Aorta (tissue), 5 donors: Measurements from ENCODE around the gene MINDY4. TPM values are rescaled to one million over a fixed set of nuclear protein-coding genes. Genes with fewer than 3 reads are reported as not detected.

Experiments used
- ATAC-seq: fragments of 200-7000 bp; cut with Tn5 transposase; one replicate; pipeline ENCODE4 v1.9.1; 2022; ENCODE audit warnings: moderate library complexity; ENCODE audit not compliant: low FRiP score
- DNase-seq, 2 donors: peaks; one replicate each; pipeline ENCODE4 v3.0.0-alpha.2; 2020
- H3K27ac ChIP-seq, 2 donors: one replicate each; pipeline ENCODE4 v1.5.1; 2013; ENCODE audit warnings: low read length in 2 of 2, mild to moderate bottlenecking in 2 of 2, moderate library complexity in 2 of 2, control low read depth in 1 of 2, inconsistent platforms in 1 of 2, low read depth in 1 of 2
- H3K27me3 ChIP-seq, 2 donors: one replicate each; pipeline ENCODE4 v1.6.1; 2013; ENCODE audit warnings: control low read depth in 1 of 2, low read length in 1 of 2, mild to moderate bottlenecking in 1 of 2, moderate library complexity in 1 of 2; ENCODE audit not compliant: insufficient read depth in 2 of 2, control insufficient read depth in 1 of 2
- H3K36me3 ChIP-seq, 2 donors: one replicate each; pipeline ENCODE4 v1.6.1; 2013; ENCODE audit warnings: control low read depth in 1 of 2, low read length in 1 of 2, mild to moderate bottlenecking in 1 of 2; ENCODE audit not compliant: insufficient read depth in 2 of 2, control insufficient read depth in 1 of 2
- H3K4me1 ChIP-seq, 2 donors: one replicate each; pipeline ENCODE4 v1.6.1; 2013; ENCODE audit warnings: low read length in 2 of 2, control low read depth in 1 of 2, mild to moderate bottlenecking in 1 of 2, moderate library complexity in 1 of 2; ENCODE audit not compliant: insufficient read depth in 2 of 2, control insufficient read depth in 1 of 2
- H3K4me3 ChIP-seq, 2 donors: one replicate each; pipeline ENCODE4 v1.5.1; 2013; ENCODE audit warnings: low read length in 2 of 2, control low read depth in 1 of 2, mild to moderate bottlenecking in 1 of 2
- H3K9me3 ChIP-seq: one replicate; pipeline ENCODE4 v1.6.1; 2013; ENCODE audit warnings: mild to moderate bottlenecking, low read length; ENCODE audit not compliant: control insufficient read depth
- WGBS, 2 donors: extraction: QIAGEN DNeasy Blood & Tissue Kit; methylation state at CpG; one replicate each; pipeline ENCODE4 v1.1.7; 2013; 5-methylcytosine and 5-hydroxymethylcytosine counted together
- intact Hi-C, 2 donors: fragments of 100-400 bp; cut with DNase I; formaldehyde crosslinking; loops; one replicate each; pipeline versions ENCODE4 v1.14.2 to v1.15.0; 2022
- polyA plus RNA-seq, 2 donors: library from polyadenylated mRNA; stranded (reverse); fragments of 200-250 nt; gene quantifications; one replicate each; pipeline ENCODE4 v1.2.3, GENCODE V29; 2013
- total RNA-seq, 2 donors: library from RNA; stranded (reverse); fragmentation: NEBNext Ultra II Directional; extraction: Animal tissue kit (Norgen Biotek cat#: 25700); gene quantifications; one replicate each; pipeline ENCODE4 v1.2.1, GENCODE V29; 2021
- donor health status: healthy with polysubstance abuse.
- donor health status: Bipolar disorder and iron deficiency.
- donor health status: DM: no; HTN: no; CAD: no.
- donor health status: DM: no; HTN: no; CAD: no.
- donor health status: DM: yes; HTN: yes; CAD: no.

Gene MINDY4
- total and polyA plus RNA-seq, 4 donors: 3.1 to 26.1 (median 21.2) TPM

GRCh38 chr7:30912021-30912730, 141.0 kb downstream of the MINDY4 start:
- H3K9me3 ChIP-seq: no peaks in the 10 kb centered on the region
- ATAC-seq (peak; percentile 1), DNase-seq (peak in 1 of 2 donors; percentile 62)
- no peaks in the 10 kb centered on the region for H3K27me3 ChIP-seq
- H3K36me3 ChIP-seq: no peaks in the 10 kb centered on the region
- H3K27ac ChIP-seq: peak overlapping the region; percentile 14 to 94
- intact Hi-C loops: loop anchor here (5.0 to 10.0 kb wide), 4 partner anchors 60 to 1583 kb away; partner anchors contain the start of genes AVL9 (in 1 of the 2) and LSM5 (in 1 of the 2)
- H3K4me3 ChIP-seq: peak overlapping the region; percentile 67 to 88
- 2 to 7% methylated on average over 26 of the region's 26 CpGs for WGBS, 2 donors
- H3K4me1 ChIP-seq: no peaks in the 10 kb centered on the region

DNA sequence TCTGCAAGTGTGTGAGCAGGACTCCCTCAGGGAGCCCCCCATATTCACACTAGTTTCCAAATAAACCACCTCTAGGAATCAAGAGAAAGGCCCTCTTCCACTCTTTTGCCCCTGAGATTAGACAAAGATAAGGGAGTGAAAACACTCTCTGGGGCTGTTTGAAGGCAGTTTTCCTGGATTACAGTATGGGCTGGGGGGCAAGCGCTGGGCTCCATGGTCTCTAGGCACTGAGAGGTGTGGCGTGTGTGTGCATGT, 141.4 kb downstream of the MINDY4 start:
- Histone ChIP-seq H3K36me3 (no peaks in the 10 kb centered on the region), H3K27ac (peak overlapping the region in 1 of 2 donors; percentile 94), H3K4me3 (peak overlapping the region; percentile 67 to 88), H3K4me1 (no peaks in the 10 kb centered on the region), H3K27me3 (no peaks in the 10 kb centered on the region), H3K9me3 (no peaks in the 10 kb centered on the region)
- WGBS, 2 donors: 0 to 6% methylated on average over 2 of the region's 2 CpGs
- ATAC-seq (no peak), DNase-seq (no peak)
- intact Hi-C loops: loop anchor here (5.0 to 10.0 kb wide), 4 partner anchors 60 to 1582 kb away; partner anchors contain the start of genes AVL9 (in 1 of the 2) and LSM5 (in 1 of the 2)

DNA sequence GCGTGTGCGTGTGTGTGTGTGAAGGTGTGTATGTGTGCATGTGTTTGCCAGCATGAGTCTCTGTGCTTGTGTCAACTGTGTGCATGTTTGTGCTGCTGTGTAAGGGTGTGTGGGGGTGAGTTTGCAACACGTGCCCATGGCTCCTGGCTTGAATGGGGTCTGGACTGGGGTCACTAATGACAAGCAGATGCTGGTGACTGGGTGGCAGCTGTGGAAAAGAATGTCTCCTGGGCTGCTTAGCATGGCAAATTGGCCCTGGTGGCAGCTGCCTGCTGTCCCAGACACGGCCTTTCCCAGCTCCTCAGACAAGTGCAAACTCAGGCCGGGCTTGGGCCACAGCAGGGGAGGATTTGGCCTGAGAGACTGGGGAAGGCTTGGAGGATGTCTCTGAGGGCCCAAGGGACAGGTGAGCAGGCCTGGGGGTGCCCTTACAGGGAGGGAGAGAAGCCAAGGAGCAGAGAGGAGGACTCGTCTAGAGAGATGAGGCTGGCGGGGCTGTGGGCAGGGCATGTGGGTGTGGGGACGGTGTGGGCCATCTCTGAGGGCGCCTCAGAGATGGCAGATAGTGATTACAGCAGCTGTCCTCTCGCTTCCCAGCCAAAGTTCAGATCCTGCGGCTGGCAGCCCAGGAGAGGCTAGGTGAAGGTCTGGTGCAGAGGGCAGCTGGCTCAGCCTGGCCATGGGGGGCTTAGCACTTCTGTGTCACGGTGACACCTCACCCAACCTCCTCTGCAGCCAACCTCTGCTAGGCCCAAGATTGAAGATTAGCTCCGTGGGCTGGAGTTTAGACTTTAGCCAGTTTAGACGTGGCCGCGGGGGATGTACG, 142.0 kb downstream of the MINDY4 start:
- WGBS, 2 donors: 5 to 6% methylated on average over 17 of the region's 17 CpGs
- H3K27me3 ChIP-seq: no peaks in the 10 kb centered on the region
- H3K9me3 ChIP-seq: no peaks in the 10 kb centered on the region
- H3K36me3 ChIP-seq: no peaks in the 10 kb centered on the region
- peak overlapping the region; percentile 79 to 94 for H3K27ac ChIP-seq
- ATAC-seq: no peak
- peak overlapping the region; percentile 67 to 88 for H3K4me3 ChIP-seq
- H3K4me1 ChIP-seq: no peaks in the 10 kb centered on the region
- peak in 1 of 2 donors; percentile 40 for DNase-seq
- intact Hi-C loops: loop anchor here (5.0 to 10.0 kb wide), 4 partner anchors 61 to 1582 kb away; partner anchors contain the start of genes AVL9 (in 1 of the 2) and LSM5 (in 1 of the 2)

GRCh38 chr7:30913821-30914515, 142.8 kb downstream of the MINDY4 start:
- 1 to 8% methylated on average over 16 of the region's 16 CpGs for WGBS, 2 donors
- Histone ChIP-seq H3K27me3 (no peaks in the 10 kb centered on the region), H3K4me1 (no peaks in the 10 kb centered on the region), H3K9me3 (no peaks in the 10 kb centered on the region), H3K4me3 (peak overlapping the region; percentile 67 to 88), H3K27ac (peak overlapping the region; percentile 79 to 94), H3K36me3 (no peaks in the 10 kb centered on the region)
- ATAC-seq: no peak
- DNase-seq: peak in 1 of 2 donors; percentile 46
- intact Hi-C loops: loop anchor here (1.0 to 10.0 kb wide), 6 partner anchors 62 to 1581 kb away; partner anchors contain the start of genes AVL9 (in 1 of the 2) and LSM5 (in 1 of the 2)

DNA sequence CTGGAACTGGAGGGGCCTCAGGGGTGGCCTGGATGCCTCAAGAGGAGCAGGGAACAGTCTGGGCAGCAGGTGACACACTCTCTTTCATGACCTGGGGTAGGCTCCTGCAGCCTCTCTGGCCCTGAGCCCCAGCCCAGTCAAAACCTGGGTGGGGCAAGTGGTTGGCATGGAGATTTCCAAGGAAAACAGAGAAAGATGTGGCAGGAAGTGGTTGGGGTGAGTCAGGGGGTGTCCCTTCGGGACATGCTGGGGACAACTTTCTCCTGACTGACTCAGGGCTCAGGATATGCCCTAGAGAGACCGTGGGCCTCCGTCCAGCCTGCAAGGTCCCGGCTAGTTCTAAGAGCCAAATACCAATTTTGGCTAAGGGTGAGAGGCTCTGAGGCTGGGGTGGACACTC, 143.4 kb downstream of the MINDY4 start:
- WGBS, 2 donors: 1% methylated on average over 4 of the region's 4 CpGs
- Histone ChIP-seq H3K4me3 (peak overlapping the region; percentile 67 to 88), H3K36me3 (no peaks in the 10 kb centered on the region), H3K27me3 (no peaks in the 10 kb centered on the region), H3K27ac (peak overlapping the region; percentile 79 to 94), H3K9me3 (no peaks in the 10 kb centered on the region), H3K4me1 (no peaks in the 10 kb centered on the region)
- intact Hi-C loops: loop anchor here (1.0 to 10.0 kb wide), 6 partner anchors 62 to 1580 kb away; partner anchors contain the start of genes AVL9 (in 1 of the 2) and LSM5 (in 1 of the 2)
- ATAC-seq (peak; percentile 57), DNase-seq (peak; percentile 87 to 94)

DNA sequence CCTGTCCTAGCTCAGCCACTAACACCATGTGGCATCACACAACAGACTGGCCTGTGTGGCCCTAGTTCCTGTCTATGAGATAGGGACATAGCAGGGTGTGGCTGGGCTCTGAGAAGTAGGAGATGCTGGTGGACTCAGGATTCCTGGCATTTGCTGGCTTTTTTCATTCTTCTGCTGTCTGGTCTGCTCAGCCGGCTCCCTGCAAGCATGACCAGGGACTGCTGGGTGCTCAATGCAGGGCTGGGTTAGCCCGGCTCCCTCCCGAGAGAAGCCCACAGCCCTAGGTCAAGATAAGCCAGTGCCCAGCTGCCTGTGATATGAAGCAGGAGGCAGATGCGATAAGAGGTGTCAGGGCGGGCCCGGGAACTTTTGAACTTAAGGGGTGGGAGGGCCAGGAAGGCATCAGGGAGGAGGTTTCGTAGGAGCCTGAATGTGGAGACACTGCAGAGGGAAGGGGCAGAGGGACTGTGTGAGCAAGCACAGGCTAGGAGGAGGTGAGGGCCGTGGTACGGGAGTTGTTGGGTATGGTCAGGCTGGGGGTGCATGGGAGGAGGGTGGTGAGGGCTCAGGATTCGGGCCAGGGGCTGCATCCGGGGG, 143.9 kb downstream of the MINDY4 start:
- no peaks in the 10 kb centered on the region for H3K27me3 ChIP-seq
- WGBS, 2 donors: 5 to 6% methylated on average over 11 of the region's 11 CpGs
- H3K4me3 ChIP-seq: peak overlapping the region; percentile 39 to 67
- peaks cover 0 to 4% of the 10 kb centered on the region in 2 donors for H3K4me1 ChIP-seq
- no peaks in the 10 kb centered on the region for H3K36me3 ChIP-seq
- H3K9me3 ChIP-seq: no peaks in the 10 kb centered on the region
- intact Hi-C loops: loop anchor here in 1 of 2 donors (2.0 to 10.0 kb wide), 3 partner anchors 110 to 1580 kb away; partner anchors contain the start of genes AVL9, INMT and LSM5
- ATAC-seq: no peak
- peak; percentile 44 to 73 for DNase-seq
- peak overlapping the region; percentile 63 to 72 for H3K27ac ChIP-seq

GRCh38 chr7:30915751-30916150, 144.5 kb downstream of the MINDY4 start:
- H3K27me3 ChIP-seq: no peaks in the 10 kb centered on the region
- H3K9me3 ChIP-seq: no peaks in the 10 kb centered on the region
- 4 to 5% methylated on average over 4 to 6 of the region's 6 CpGs for WGBS, 2 donors
- intact Hi-C loops: loop anchor here in 1 of 2 donors (2.0 to 10.0 kb wide), 3 partner anchors 111 to 1579 kb away; partner anchors contain the start of genes AVL9, INMT and LSM5
- H3K36me3 ChIP-seq: no peaks in the 10 kb centered on the region
- ATAC-seq: no peak
- H3K27ac ChIP-seq: peak overlapping the region; percentile 39 to 72
- H3K4me3 ChIP-seq: peak overlapping the region; percentile 39 to 67
- peaks cover 0 to 7% of the 10 kb centered on the region in 2 donors for H3K4me1 ChIP-seq
- peak; percentile 41 to 76 for DNase-seq
